HG03575 (cell line): ENCODE results near the gene HM13.
"Not testable (repeated sequence)": the region's sequence is repeated elsewhere in the genome, so short reads cannot be mapped to it uniquely, and the experiment has no call there.

ENCODE experiments used
- ATAC-seq: cut with Tn5 transposase; IDR thresholded peaks from one replicate; pipeline ENCODE4 v1.9.1; 2021; ENCODE audit not compliant: unreplicated experiment, insufficient number of reproducible peaks, low FRiP score; ENCODE audit errors: extremely low read depth

The HM13 gene

GRCh38 chr20:31538326-31538725, 24.1 kb downstream of the HM13 start:
- no peak for ATAC-seq

GRCh38 chr20:31539636-31540035, 25.4 kb downstream of the HM13 start:
- ATAC-seq = not testable (repeated sequence)

- ATAC-seq = no peak
Observed at GRCh38 chr20:31540406-31540805, 26.2 kb downstream of the HM13 start.

- no peak for ATAC-seq
Observed at GRCh38 chr20:31542201-31542842, 28.1 kb downstream of the HM13 start.

- no peak for ATAC-seq
Observed at GRCh38 chr20:31542963-31543362, 28.7 kb downstream of the HM13 start.

GRCh38 chr20:31543966-31544598, 29.8 kb downstream of the HM13 start:
- no peak for ATAC-seq

GRCh38 chr20:31544600-31544999, 30.4 kb downstream of the HM13 start:
- no peak for ATAC-seq

- not testable (repeated sequence) for ATAC-seq
Observed at GRCh38 chr20:31545621-31546040, 31.4 kb downstream of the HM13 start.

GRCh38 chr20:31547017-31547675, 32.9 kb downstream of the HM13 start:
- ATAC-seq = no peak

GRCh38 chr20:31547720-31548298, 33.6 kb downstream of the HM13 start:
- no peak for ATAC-seq

GRCh38 chr20:31548820-31549512, 34.7 kb downstream of the HM13 start:
- no peak for ATAC-seq

GRCh38 chr20:31549513-31549880, 35.3 kb downstream of the HM13 start:
- no peak for ATAC-seq

GRCh38 chr20:31550099-31550498, 35.9 kb downstream of the HM13 start:
- ATAC-seq = no peak

GRCh38 chr20:31551163-31552081, 37.2 kb downstream of the HM13 start:
- ATAC-seq = no peak

GRCh38 chr20:31555203-31555775, 41.0 kb downstream of the HM13 start:
- ATAC-seq = no peak

GRCh38 chr20:31559704-31560093, 45.5 kb downstream of the HM13 start:
- ATAC-seq = no peak

- no peak for ATAC-seq
Observed at GRCh38 chr20:31560094-31560745, 46.0 kb downstream of the HM13 start.
